Neural progenitor cell (in vitro differentiated cells): ENCODE data around the gene CD300A. TPM values are rescaled to one million over a fixed set of nuclear protein-coding genes. Genes with fewer than 3 reads are reported as not detected.

Source experiments
- DNase-seq: peaks from one replicate; pipeline ENCODE4 v3.0.0-alpha.2; 2016; ENCODE audit warnings: low spot score
- H2AFZ ChIP-seq: fragments of 200-600 bp; sonication (generic); replicated peaks from 2 replicates; pipeline ENCODE4 v1.6.1; 2016; ENCODE audit warnings: antibody characterized with exemption
- H3F3A ChIP-seq: fragments of 200-600 bp; sonication (generic); 2 replicates; pipeline ENCODE4 v1.6.1; 2016; ENCODE audit warnings: antibody characterized with exemption, low read depth
- H3K27ac ChIP-seq: fragments of 200-600 bp; sonication (generic); 2 replicates; pipeline ENCODE4 v1.5.1; 2016; ENCODE audit warnings: mild to moderate bottlenecking
- H3K27me3 ChIP-seq: fragments of 200-600 bp; sonication (generic); 2 replicates; pipeline ENCODE4 v1.6.1; 2016; ENCODE audit warnings: mild to moderate bottlenecking, moderate library complexity
- H3K36me3 ChIP-seq: fragments of 200-600 bp; sonication (generic); 2 replicates; pipeline ENCODE4 v1.5.1; 2016
- H3K4me1 ChIP-seq: fragments of 200-600 bp; sonication (generic); 2 replicates; pipeline ENCODE4 v1.6.1; 2016; ENCODE audit warnings: mixed run types
- H3K4me2 ChIP-seq: fragments of 200-600 bp; sonication (generic); 2 replicates; pipeline ENCODE4 v1.6.1; 2016
- H3K4me3 ChIP-seq: fragments of 200-600 bp; sonication (generic); 2 replicates; pipeline ENCODE4 v1.5.1; 2016
- H3K79me2 ChIP-seq: fragments of 200-600 bp; sonication (generic); 2 replicates; pipeline ENCODE4 v1.6.1; 2016; ENCODE audit warnings: low read depth
- H3K9ac ChIP-seq: fragments of 200-600 bp; sonication (generic); 2 replicates; pipeline ENCODE4 v1.6.1; 2016
- H3K9me3 ChIP-seq: fragments of 200-600 bp; sonication (generic); 2 replicates; pipeline ENCODE4 v1.5.1; 2016; ENCODE audit warnings: low read depth
- H4K20me1 ChIP-seq: fragments of 200-600 bp; sonication (generic); 2 replicates; pipeline ENCODE4 v1.6.1; 2016; ENCODE audit warnings: low read depth
- H3K27ac Mint-ChIP-seq: 3 replicates; pipeline ENCODE4 v1.8.0; 2021; ENCODE audit warnings: mixed read lengths
- H3K27me3 Mint-ChIP-seq: 2 replicates; pipeline ENCODE4 v1.8.0; 2022; ENCODE audit warnings: low read depth, mild to moderate bottlenecking, inconsistent platforms, moderate library complexity, mixed read lengths; ENCODE audit not compliant: insufficient read depth
- H3K36me3 Mint-ChIP-seq: 3 replicates; pipeline ENCODE4 v1.8.0; 2021; ENCODE audit warnings: mixed read lengths
- H3K4me1 Mint-ChIP-seq: 3 replicates; pipeline ENCODE4 v1.8.0; 2021; ENCODE audit warnings: mixed read lengths
- H3K4me3 Mint-ChIP-seq: 3 replicates; pipeline ENCODE4 v1.8.0; 2021; ENCODE audit warnings: mild to moderate bottlenecking, moderate library complexity, mixed read lengths
- H3K9me3 Mint-ChIP-seq: 3 replicates; pipeline ENCODE4 v1.8.0; 2020; ENCODE audit warnings: mixed read lengths
- EZH2 ChIP-seq: fragments of 200-600 bp; sonication (generic); IDR thresholded peaks from 2 replicates; pipeline ENCODE4 v1.6.1; 2017; ENCODE audit warnings: antibody characterized with exemption, mild to moderate bottlenecking, moderate library complexity
- EZH2phosphoT487 ChIP-seq: fragments of 200-600 bp; sonication (generic); IDR thresholded peaks from 2 replicates; pipeline ENCODE4 v1.6.1; 2017; ENCODE audit warnings: antibody characterized with exemption
- total RNA-seq: library from RNA; depleted of rRNA; stranded (reverse); fragments of >200 nt; gene quantifications from 2 replicates; pipeline ENCODE4 v1.2.3, GENCODE V29; 2015; ENCODE audit warnings: low replicate concordance
- TF ChIP-seq, protein P1 (sequence below): fragments of 200-600 bp; sonication (generic); IDR thresholded peaks from 2 replicates; pipeline ENCODE4 v1.5.1; 2017; ENCODE audit warnings: antibody characterized with exemption, mild to moderate bottlenecking

Gene CD300A
- total RNA-seq, 1 donor from 2014 or later = not detected

DNA sequence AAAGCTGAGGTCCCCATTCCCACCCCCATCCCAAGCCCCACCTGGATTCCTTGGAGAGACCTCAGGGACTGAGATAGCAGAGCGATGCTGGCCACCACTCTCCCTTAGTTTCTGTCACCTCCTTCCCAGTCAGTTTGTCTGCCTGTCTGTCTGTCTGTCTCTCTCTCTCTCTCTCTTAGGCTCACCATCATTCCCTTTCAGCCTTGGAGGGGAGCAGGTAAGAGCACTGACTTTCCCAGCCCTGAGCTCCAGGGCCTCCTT is 59.0 kb downstream of the CD300A start:
- H3K36me3 Mint-ChIP-seq = no peaks in the 10 kb centered on the region
- Histone ChIP-seq H3F3A (no peaks in the 10 kb centered on the region), H3K4me2 (no peak overlapping the region), H3K4me3 (no peak overlapping the region), H3K27me3 (peaks cover 11% of the 10 kb centered on the region), H3K27ac (no peak overlapping the region), H2AFZ (no peak overlapping the region), H3K79me2 (no peaks in the 10 kb centered on the region), H3K9me3 (no peaks in the 10 kb centered on the region), H4K20me1 (no peaks in the 10 kb centered on the region), H3K36me3 (no peaks in the 10 kb centered on the region), H3K9ac (no peak overlapping the region), H3K4me1 (no peaks in the 10 kb centered on the region)
- H3K4me1 Mint-ChIP-seq = no peaks in the 10 kb centered on the region
- DNase-seq = no peak
- peaks cover 2% of the 10 kb centered on the region for H3K9me3 Mint-ChIP-seq
- H3K27me3 Mint-ChIP-seq = peaks cover 16% of the 10 kb centered on the region
- TF ChIP-seq, protein P1, sequence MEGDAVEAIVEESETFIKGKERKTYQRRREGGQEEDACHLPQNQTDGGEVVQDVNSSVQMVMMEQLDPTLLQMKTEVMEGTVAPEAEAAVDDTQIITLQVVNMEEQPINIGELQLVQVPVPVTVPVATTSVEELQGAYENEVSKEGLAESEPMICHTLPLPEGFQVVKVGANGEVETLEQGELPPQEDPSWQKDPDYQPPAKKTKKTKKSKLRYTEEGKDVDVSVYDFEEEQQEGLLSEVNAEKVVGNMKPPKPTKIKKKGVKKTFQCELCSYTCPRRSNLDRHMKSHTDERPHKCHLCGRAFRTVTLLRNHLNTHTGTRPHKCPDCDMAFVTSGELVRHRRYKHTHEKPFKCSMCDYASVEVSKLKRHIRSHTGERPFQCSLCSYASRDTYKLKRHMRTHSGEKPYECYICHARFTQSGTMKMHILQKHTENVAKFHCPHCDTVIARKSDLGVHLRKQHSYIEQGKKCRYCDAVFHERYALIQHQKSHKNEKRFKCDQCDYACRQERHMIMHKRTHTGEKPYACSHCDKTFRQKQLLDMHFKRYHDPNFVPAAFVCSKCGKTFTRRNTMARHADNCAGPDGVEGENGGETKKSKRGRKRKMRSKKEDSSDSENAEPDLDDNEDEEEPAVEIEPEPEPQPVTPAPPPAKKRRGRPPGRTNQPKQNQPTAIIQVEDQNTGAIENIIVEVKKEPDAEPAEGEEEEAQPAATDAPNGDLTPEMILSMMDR = no peak
- no peak overlapping the region for H3K27ac Mint-ChIP-seq
- H3K4me3 Mint-ChIP-seq = no peak overlapping the region

DNA sequence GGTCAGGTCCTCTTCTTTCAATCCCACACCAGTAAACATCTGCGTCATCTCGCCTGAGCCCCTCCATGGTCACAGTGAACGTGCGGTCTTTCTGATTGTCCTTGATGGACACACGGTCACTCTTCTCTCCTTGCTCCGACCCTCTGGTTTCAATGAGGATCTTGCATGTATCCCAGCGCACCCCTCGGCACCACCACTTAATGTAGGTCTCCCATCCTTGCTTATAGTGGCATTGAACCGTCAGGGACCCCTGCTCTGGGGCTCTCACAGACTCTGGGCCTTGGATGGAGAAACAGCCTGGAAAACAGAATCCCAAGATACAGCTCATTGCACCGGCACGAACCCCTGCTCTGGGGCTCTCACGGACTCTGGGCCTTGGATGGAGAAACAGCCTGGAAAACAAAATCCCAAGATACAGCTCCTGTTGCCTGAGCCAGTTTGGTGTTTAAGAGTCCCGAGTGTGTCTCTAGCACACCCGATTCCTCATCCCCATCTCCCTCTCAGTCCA is 59.4 kb downstream of the CD300A start:
- no peak overlapping the region for H3K4me2 ChIP-seq
- H3F3A ChIP-seq = no peaks in the 10 kb centered on the region
- no peak overlapping the region for H3K9ac ChIP-seq
- H3K9me3 Mint-ChIP-seq = peaks cover 3% of the 10 kb centered on the region
- H3K9me3 ChIP-seq = no peaks in the 10 kb centered on the region
- no peaks in the 10 kb centered on the region for H4K20me1 ChIP-seq
- no peaks in the 10 kb centered on the region for H3K79me2 ChIP-seq
- no peak overlapping the region for H3K27ac ChIP-seq
- H3K36me3 ChIP-seq = no peaks in the 10 kb centered on the region
- no peak for DNase-seq
- H3K36me3 Mint-ChIP-seq = no peaks in the 10 kb centered on the region
- H3K4me3 ChIP-seq = no peak overlapping the region
- peaks cover 16% of the 10 kb centered on the region for H3K27me3 Mint-ChIP-seq
- no peak overlapping the region for H3K4me3 Mint-ChIP-seq
- peaks cover 11% of the 10 kb centered on the region for H3K27me3 ChIP-seq
- no peaks in the 10 kb centered on the region for H3K4me1 ChIP-seq
- H3K4me1 Mint-ChIP-seq = no peaks in the 10 kb centered on the region
- no peak overlapping the region for H3K27ac Mint-ChIP-seq
- TF ChIP-seq EZH2phosphoT487 (no peak), EZH2 (no peak)
- TF ChIP-seq, protein P1 = no peak
- H2AFZ ChIP-seq = no peak overlapping the region

DNA sequence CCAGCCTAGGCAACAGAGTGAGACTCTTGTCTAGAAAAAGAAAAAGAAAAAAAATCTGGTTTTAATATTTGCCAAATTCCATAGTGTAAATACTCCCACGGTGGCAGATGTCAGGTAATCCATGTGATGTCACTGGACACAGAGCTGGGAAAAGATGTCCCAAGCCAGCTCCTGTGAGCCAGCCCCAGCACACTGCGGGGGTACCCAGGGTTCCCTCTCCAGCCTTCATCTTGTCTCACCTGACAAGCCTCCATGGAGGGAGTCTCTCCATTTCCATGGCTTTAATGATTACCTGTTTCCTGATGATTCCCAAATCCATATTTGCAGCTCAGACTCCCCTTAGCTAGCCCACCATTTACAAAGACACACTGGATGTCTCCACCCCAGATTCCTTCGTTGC is 60.2 kb downstream of the CD300A start:
- TF ChIP-seq EZH2 (no peak), EZH2phosphoT487 (no peak)
- TF ChIP-seq, protein P1 = no peak
- Histone ChIP-seq H3F3A (no peaks in the 10 kb centered on the region), H3K4me2 (no peak overlapping the region), H3K27me3 (peaks cover 11% of the 10 kb centered on the region), H3K27ac (no peak overlapping the region), H4K20me1 (no peaks in the 10 kb centered on the region), H2AFZ (no peak overlapping the region), H3K9me3 (no peaks in the 10 kb centered on the region), H3K79me2 (no peaks in the 10 kb centered on the region), H3K36me3 (no peaks in the 10 kb centered on the region), H3K9ac (no peak overlapping the region), H3K4me1 (no peaks in the 10 kb centered on the region), H3K4me3 (no peak overlapping the region)
- H3K27ac Mint-ChIP-seq = no peak overlapping the region
- H3K36me3 Mint-ChIP-seq = no peaks in the 10 kb centered on the region
- no peak overlapping the region for H3K4me3 Mint-ChIP-seq
- no peak for DNase-seq
- H3K9me3 Mint-ChIP-seq = peaks cover 3% of the 10 kb centered on the region
- no peaks in the 10 kb centered on the region for H3K4me1 Mint-ChIP-seq
- H3K27me3 Mint-ChIP-seq = peaks cover 16% of the 10 kb centered on the region

DNA sequence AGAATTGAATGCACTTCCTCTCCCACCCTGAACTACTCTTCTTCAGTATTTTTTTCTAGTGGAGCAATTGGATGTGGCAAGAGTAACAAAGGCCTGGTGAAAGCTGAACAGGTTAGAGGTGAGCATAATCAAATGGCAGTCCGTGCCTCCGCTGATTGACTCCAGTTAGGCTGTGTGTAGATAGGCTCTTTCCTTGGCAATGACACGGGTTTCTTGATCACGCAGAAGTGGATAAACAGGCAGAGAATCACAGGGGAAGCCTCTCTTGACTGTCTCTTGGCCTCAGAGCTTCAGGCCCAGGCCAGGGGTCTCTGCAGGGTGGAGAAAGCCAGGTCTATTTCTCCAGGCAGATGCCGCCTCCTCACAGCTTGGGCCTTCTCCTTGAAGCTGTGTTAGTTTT is 60.6 kb downstream of the CD300A start:
- H3K4me2 ChIP-seq = no peak overlapping the region
- H3K9ac ChIP-seq = no peak overlapping the region
- H3K27me3 Mint-ChIP-seq = peaks cover 16% of the 10 kb centered on the region
- H3K9me3 Mint-ChIP-seq = peaks cover 3% of the 10 kb centered on the region
- no peak overlapping the region for H2AFZ ChIP-seq
- H3K4me3 Mint-ChIP-seq = no peak overlapping the region
- H3K9me3 ChIP-seq = no peaks in the 10 kb centered on the region
- H3K27ac Mint-ChIP-seq = no peak overlapping the region
- TF ChIP-seq EZH2 = no peak
- TF ChIP-seq, protein P1 = no peak
- no peak for TF ChIP-seq EZH2phosphoT487
- no peaks in the 10 kb centered on the region for H4K20me1 ChIP-seq
- no peaks in the 10 kb centered on the region for H3K79me2 ChIP-seq
- no peak for DNase-seq
- no peaks in the 10 kb centered on the region for H3K4me1 ChIP-seq
- H3K4me1 Mint-ChIP-seq = no peaks in the 10 kb centered on the region
- no peaks in the 10 kb centered on the region for H3K36me3 Mint-ChIP-seq
- H3K27me3 ChIP-seq = peaks cover 11% of the 10 kb centered on the region
- H3K27ac ChIP-seq = no peak overlapping the region
- H3F3A ChIP-seq = no peaks in the 10 kb centered on the region
- H3K36me3 ChIP-seq = no peaks in the 10 kb centered on the region
- no peak overlapping the region for H3K4me3 ChIP-seq
